Endothelial cell of umbilical vein (primary cell): ENCODE measurements around the gene STARD9. TPM values are rescaled to one million over a fixed set of nuclear protein-coding genes. Genes with fewer than 3 reads are reported as not detected.

Experiments used
- BruUV-seq: library from RNA; stranded (reverse); fragments of 400-500 nt; replicated peaks from 2 replicates; lab custom pipeline; 2021; lab: Mats Ljungman, UMichigan
- CTCF ChIA-PET: fragments of 300-600, 350-600 bp; sonication (Branson Sonifier 250); formaldehyde crosslinking; loops from one replicate; lab custom pipeline; 2021; ENCODE audit warnings: antibody characterized with exemption, inconsistent platforms; lab: Charles Lee
- POLR2A ChIA-PET: fragments of 300-600, 350-600 bp; sonication (Branson Sonifier 250); formaldehyde crosslinking; loops from one replicate; lab custom pipeline; 2021; ENCODE audit warnings: antibody characterized with exemption, inconsistent platforms; lab: Charles Lee
- DNase-seq: peaks from one replicate; pipeline ENCODE4 v3.0.0-alpha.2; 2011; ENCODE audit warnings: low read depth, low spot score
- FAIRE-seq: peaks from 2 replicates; lab custom pipeline; 2011; peaks lifted over from hg19 to GRCh38; lab: Jason Lieb, UNC
- H2AFZ ChIP-seq: 2 replicates; pipeline ENCODE4 v1.6.0; 2012; ENCODE audit warnings: low read depth, low read length, control low read depth, inconsistent platforms
- H3K27ac ChIP-seq: 2 replicates; pipeline ENCODE4 v1.5.1; 2011; ENCODE audit warnings: low read depth, mild to moderate bottlenecking, control low read depth, low read length, moderate library complexity; ENCODE audit not compliant: insufficient read depth
- H3K27me3 ChIP-seq, 2 experiments: 2 replicates each; pipeline versions ENCODE4 v1.6.0 to v1.6.1; 2011; ENCODE audit warnings: low read length in 2 of 2, mixed read lengths in 1 of 2; ENCODE audit not compliant: control insufficient read depth in 2 of 2, insufficient read depth in 2 of 2
- H3K36me3 ChIP-seq, 2 experiments: 2 replicates in 1 of 2; 3 replicates in 1 of 2; pipeline ENCODE4 v1.5.1; 2011; ENCODE audit warnings: low read length in 2 of 2, mild to moderate bottlenecking in 1 of 2, moderate library complexity in 1 of 2; ENCODE audit not compliant: control insufficient read depth in 2 of 2, insufficient read depth in 2 of 2; ENCODE audit errors: extremely low read depth in 1 of 2
- H3K4me1 ChIP-seq: 3 replicates; pipeline ENCODE4 v1.5.1; 2011; ENCODE audit warnings: mild to moderate bottlenecking, low read length; ENCODE audit not compliant: control insufficient read depth, insufficient read depth; ENCODE audit errors: extremely low read depth
- H3K4me2 ChIP-seq: 2 replicates; pipeline ENCODE4 v1.6.1; 2011; ENCODE audit warnings: low read length, control low read depth, mixed read lengths; ENCODE audit not compliant: insufficient read depth
- H3K4me3 ChIP-seq, 3 experiments: fragments of 200-600 bp in 1 of 3; sonication (generic), shearing (Covaris generic) in 1 of 3; replicated peaks in 1 of 3; 2 replicates each; pipeline ENCODE4 v1.5.1; 2011 to 2016; ENCODE audit warnings: control low read depth in 3 of 3, low read length in 3 of 3, mild to moderate bottlenecking in 2 of 3, inconsistent platforms in 1 of 3, low read depth in 1 of 3, moderate library complexity in 1 of 3; ENCODE audit not compliant: insufficient read depth in 1 of 3
- H3K79me2 ChIP-seq: 2 replicates; pipeline ENCODE4 v1.6.0; 2012; ENCODE audit warnings: low read length, inconsistent platforms; ENCODE audit not compliant: control insufficient read depth, insufficient read depth
- H3K9ac ChIP-seq: replicated peaks from 2 replicates; pipeline ENCODE3; 2011; ENCODE audit warnings: low read length, control low read depth; ENCODE audit not compliant: insufficient read depth; ENCODE audit errors: extremely low read depth
- H3K9me1 ChIP-seq: replicated peaks from 3 replicates; pipeline ENCODE4 v1.6.0; 2011; ENCODE audit warnings: mild to moderate bottlenecking, low read length; ENCODE audit not compliant: control insufficient read depth, insufficient read depth; ENCODE audit errors: extremely low read depth
- H3K9me3 ChIP-seq: replicated peaks from 2 replicates; pipeline ENCODE4 v1.5.1; 2012; ENCODE audit warnings: low read length, inconsistent platforms; ENCODE audit not compliant: control insufficient read depth, insufficient read depth
- H4K20me1 ChIP-seq: replicated peaks from 2 replicates; pipeline ENCODE3; 2011; ENCODE audit warnings: mild to moderate bottlenecking, low read length; ENCODE audit not compliant: control insufficient read depth, insufficient read depth; ENCODE audit errors: extremely low read depth
- EZH2 ChIP-seq: IDR thresholded peaks from 2 replicates; pipeline ENCODE4 v1.6.1; 2012; ENCODE audit warnings: borderline replicate concordance, low read depth, mild to moderate bottlenecking, moderate library complexity, low read length, inconsistent platforms; ENCODE audit not compliant: severe bottlenecking
- FOS ChIP-seq: IDR thresholded peaks from 2 replicates; pipeline ENCODE4 v1.6.1; 2011; ENCODE audit warnings: mild to moderate bottlenecking, low read length, moderate library complexity, borderline replicate concordance; ENCODE audit not compliant: insufficient read depth
- JUN ChIP-seq: IDR thresholded peaks from 2 replicates; pipeline ENCODE4 v1.6.1; 2011; ENCODE audit warnings: borderline replicate concordance, low read depth; ENCODE audit not compliant: insufficient read length, insufficient read depth
- MYC ChIP-seq: IDR thresholded peaks from one replicate; pipeline ENCODE4 v1.6.1; 2011; ENCODE audit warnings: mild to moderate bottlenecking, low read depth, low read length
- POLR2A ChIP-seq: IDR thresholded peaks from 2 replicates; pipeline ENCODE4 v1.6.1; 2012; ENCODE audit warnings: low read depth, mild to moderate bottlenecking, control low read depth, low read length
- POLR2AphosphoS5 ChIP-seq: IDR thresholded peaks from 2 replicates; pipeline ENCODE4 v1.6.1; 2012; ENCODE audit warnings: low read depth, mild to moderate bottlenecking, control low read depth, low read length, moderate library complexity; ENCODE audit not compliant: insufficient read depth
- dilution Hi-C: fragments of 300-500 bp; cut with MboI; formaldehyde crosslinking; loops from one replicate; pipeline ENCODE4 v1.15.0; 2019; ENCODE audit warnings: low sequenced_read_pairs; ENCODE audit not compliant: extremely low pct_ligation_motif_present
- intact Hi-C: fragments of 100-400 bp; cut with micrococcal nuclease; formaldehyde crosslinking; loops from one replicate; pipeline ENCODE4 v1.10.0; 2022
- polyA plus RNA-seq, 4 experiments: library from polyadenylated mRNA; depleted of rRNA in 3 of 4; stranded (reverse) in 3 of 4; unstranded in 1 of 4; fragments of >200 nt; gene quantifications; 2 replicates each; pipeline versions ENCODE4 v1.2.1 to v1.2.3, GENCODE V29; 2011 to 2012; ENCODE audit warnings: missing spikeins in 1 of 4
- total RNA-seq: library from RNA; stranded (reverse); gene quantifications from 2 replicates; pipeline ENCODE4 v1.2.3, GENCODE V29; 2021
- TF ChIP-seq, protein P1 (sequence below): IDR thresholded peaks from 2 replicates; pipeline ENCODE4 v1.6.1; 2011; ENCODE audit not compliant: insufficient read depth, insufficient read length
- TF ChIP-seq, protein P2 (sequence below), 2 donors: IDR thresholded peaks; 1 replicate in 1 of 2; 2 replicates in 1 of 2; pipeline ENCODE4 v1.5.1; 2011; ENCODE audit warnings: low read length in 2 of 2, mild to moderate bottlenecking in 2 of 2, moderate library complexity in 2 of 2, control low read depth in 1 of 2, inconsistent platforms in 1 of 2, low read depth in 1 of 2; ENCODE audit not compliant: insufficient read depth in 1 of 2; ENCODE audit errors: extremely low read depth in 1 of 2

The STARD9 gene
- total and polyA plus RNA-seq, 2 donors (not counting 3 experiments of a cell fraction or from before 2014, with no cell fraction given) = 4.6 to 17.5 TPM

DNA sequence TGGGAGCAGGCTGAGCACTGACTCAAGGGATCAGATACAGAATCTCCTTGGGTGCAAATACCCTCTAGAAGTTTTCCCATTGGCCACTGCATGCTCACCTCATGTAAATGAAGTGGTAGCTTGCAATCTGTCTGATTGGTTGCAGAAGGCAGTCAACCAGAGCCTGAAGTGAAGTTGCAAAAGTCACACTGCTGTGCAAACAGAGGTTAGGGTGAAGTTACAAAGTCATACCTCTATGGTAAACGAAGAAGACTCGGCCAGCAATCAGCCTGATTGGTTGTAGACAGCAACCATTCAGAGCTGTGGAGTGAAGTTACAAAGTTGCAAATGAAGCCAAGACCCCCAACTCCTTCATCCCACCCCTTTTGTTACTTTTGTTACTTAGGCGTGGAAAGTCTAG is 27.1 kb downstream of the STARD9 start:
- Histone ChIP-seq H3K27ac (no peak overlapping the region), H3K4me2 (no peak overlapping the region), H3K9ac (no peak overlapping the region), H3K4me1 (peaks cover 14% of the 10 kb centered on the region), H3K9me3 (no peaks in the 10 kb centered on the region), H2AFZ (no peak overlapping the region), H3K36me3 (no peaks in the 10 kb centered on the region), H3K79me2 (no peaks in the 10 kb centered on the region), H3K27me3 (no peaks in the 10 kb centered on the region), H3K9me1 (no peaks in the 10 kb centered on the region), H3K4me3 (no peak overlapping the region), H4K20me1 (no peaks in the 10 kb centered on the region)
- FAIRE-seq (no peak), DNase-seq (no peak)
- dilution Hi-C loops (no loop called here), intact Hi-C loops (no loop called here)
- BruUV-seq = no TSS peak
- ChIA-PET POLR2A (no interaction called here), CTCF (no interaction called here)
- no peak for TF ChIP-seq FOS
- no peak for TF ChIP-seq POLR2A
- TF ChIP-seq MYC = no peak
- no peak for TF ChIP-seq POLR2AphosphoS5
- no peak for TF ChIP-seq EZH2
- TF ChIP-seq JUN = no peak
- TF ChIP-seq, protein P1, sequence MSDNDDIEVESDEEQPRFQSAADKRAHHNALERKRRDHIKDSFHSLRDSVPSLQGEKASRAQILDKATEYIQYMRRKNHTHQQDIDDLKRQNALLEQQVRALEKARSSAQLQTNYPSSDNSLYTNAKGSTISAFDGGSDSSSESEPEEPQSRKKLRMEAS = no peak

GRCh38 chr15:42603978-42604377 is 28.6 kb downstream of the STARD9 start:
- Histone ChIP-seq H3K36me3 (no peaks in the 10 kb centered on the region), H4K20me1 (no peaks in the 10 kb centered on the region), H3K4me1 (peaks cover 14% of the 10 kb centered on the region), H3K27me3 (no peaks in the 10 kb centered on the region), H3K9ac (no peak overlapping the region), H3K9me3 (no peaks in the 10 kb centered on the region), H3K27ac (no peak overlapping the region), H3K4me3 (no peak overlapping the region), H3K4me2 (no peak overlapping the region), H2AFZ (no peak overlapping the region), H3K79me2 (no peaks in the 10 kb centered on the region), H3K9me1 (no peaks in the 10 kb centered on the region)
- CTCF ChIA-PET = no interaction called here
- DNase-seq (no peak), FAIRE-seq (no peak)
- intact Hi-C loops (loop anchor here (2.0 kb wide), 1 partner anchor 29 kb away; the partner anchor contains the start of gene STARD9), dilution Hi-C loops (no loop called here)
- BruUV-seq = no TSS peak
- TF ChIP-seq EZH2 = no peak
- no peak for TF ChIP-seq POLR2AphosphoS5
- TF ChIP-seq, protein P2, sequence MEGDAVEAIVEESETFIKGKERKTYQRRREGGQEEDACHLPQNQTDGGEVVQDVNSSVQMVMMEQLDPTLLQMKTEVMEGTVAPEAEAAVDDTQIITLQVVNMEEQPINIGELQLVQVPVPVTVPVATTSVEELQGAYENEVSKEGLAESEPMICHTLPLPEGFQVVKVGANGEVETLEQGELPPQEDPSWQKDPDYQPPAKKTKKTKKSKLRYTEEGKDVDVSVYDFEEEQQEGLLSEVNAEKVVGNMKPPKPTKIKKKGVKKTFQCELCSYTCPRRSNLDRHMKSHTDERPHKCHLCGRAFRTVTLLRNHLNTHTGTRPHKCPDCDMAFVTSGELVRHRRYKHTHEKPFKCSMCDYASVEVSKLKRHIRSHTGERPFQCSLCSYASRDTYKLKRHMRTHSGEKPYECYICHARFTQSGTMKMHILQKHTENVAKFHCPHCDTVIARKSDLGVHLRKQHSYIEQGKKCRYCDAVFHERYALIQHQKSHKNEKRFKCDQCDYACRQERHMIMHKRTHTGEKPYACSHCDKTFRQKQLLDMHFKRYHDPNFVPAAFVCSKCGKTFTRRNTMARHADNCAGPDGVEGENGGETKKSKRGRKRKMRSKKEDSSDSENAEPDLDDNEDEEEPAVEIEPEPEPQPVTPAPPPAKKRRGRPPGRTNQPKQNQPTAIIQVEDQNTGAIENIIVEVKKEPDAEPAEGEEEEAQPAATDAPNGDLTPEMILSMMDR (IDR thresholded peaks at IDR 0.05; ENCODE audit: extremely low read depth in 1 of 2, insufficient read depth in 1 of 2, low read depth in 1 of 2, low read length in 2 of 2) = no peak
- POLR2A ChIA-PET = no interaction called here
